Measurements from ENCODE around the gene DAZAP1. TPM values are rescaled to one million over a fixed set of nuclear protein-coding genes. Genes with fewer than 3 reads are reported as not detected.
A peak's percentile ranks its signal among the peaks of the same experiment; 100 is the strongest.

Gene DAZAP1
- polyA plus RNA-seq, 1 of the 3 experiments (the other 2 are of a cell fraction), result 54.3 TPM

- H3K9me2 ChIP-seq, result no peaks in the 10 kb centered on the region
- peaks cover 3 to 37% of the 10 kb centered on the region in 2 experiments; a peak in 2 of 4 replicates for H3K4me1 ChIP-seq (ENCODE audit: control insufficient read depth in 1 of 2, insufficient read depth in 2 of 2, low read depth in 1 of 2, low read length in 1 of 2)
- peaks cover 9 to 13% of the 10 kb centered on the region in 2 experiments for H3K36me3 ChIP-seq (replicated peaks in 1 of 2; ENCODE audit: control insufficient read depth in 1 of 2, insufficient read depth in 2 of 2, low read length in 1 of 2)
- H3F3A ChIP-seq (replicated peaks; ENCODE audit: insufficient read depth), result peaks cover 41% of the 10 kb centered on the region
- H3K9me3 ChIP-seq, result no peaks in the 10 kb centered on the region
- peak overlapping the region in 1 of 2 experiments; percentile 58; a peak in 1 of 4 replicates for H3K27ac ChIP-seq (ENCODE audit: low read depth in 2 of 2, low read length in 1 of 2)
- H3K27me3 ChIP-seq (ENCODE audit: insufficient read depth), result no peaks in the 10 kb centered on the region
- POLR2A ChIA-PET, result interaction anchor here (0.9 kb wide), 1 partner anchor 178 kb away, joined by 5 read pairs; the partner anchor contains the start of gene CIRBP
- H4K20me1 ChIP-seq (ENCODE audit: insufficient read depth), result peaks cover 46% of the 10 kb centered on the region
- no peak overlapping the region for H3K9ac ChIP-seq
- H3K79me2 ChIP-seq (ENCODE audit: insufficient read depth), result peaks cover 3% of the 10 kb centered on the region
- no peak overlapping the region for H2AFZ ChIP-seq (ENCODE audit: low read depth)
- CTCF ChIA-PET, result interaction anchor here (1.1 to 1.2 kb wide), 2 partner anchors 10 to 131 kb away, joined by 3 to 4 read pairs; no protein-coding TSS in a partner anchor
- WGBS (ENCODE audit: low lambda C conversion rate), result 6% methylated on average over 22 of the region's 63 CpGs
- peak overlapping the region; percentile 90 for H3K4me2 ChIP-seq
- peak; percentile 73 for DNase-seq
- peak overlapping the region; percentile 64 to 68 for H3K4me3 ChIP-seq (ENCODE audit: low read depth in 2 of 2, low read length in 1 of 2)
- no peak for TF ChIP-seq EP300 (IDR thresholded peaks at IDR 0.05; ENCODE audit: borderline replicate concordance in 1 of 2, low read depth in 1 of 2, low read length in 1 of 2)
- TF ChIP-seq CTCF (IDR thresholded peaks at IDR 0.05), result no peak
- peak; percentile 96 for TF ChIP-seq REST (IDR thresholded peaks at IDR 0.05; ENCODE audit: low read depth, low read length)
- TF ChIP-seq SIN3A (IDR thresholded peaks at IDR 0.05; ENCODE audit: borderline replicate concordance, low read depth, low read length), result no peak
- TF ChIP-seq POLR2AphosphoS5 (IDR thresholded peaks at IDR 0.05; ENCODE audit: low read depth, low read length), result no peak
- TF ChIP-seq FOSL2 (IDR thresholded peaks at IDR 0.05; ENCODE audit: borderline replicate concordance, low read depth), result no peak
- no peak for TF ChIP-seq RFX5 (IDR thresholded peaks at IDR 0.05; ENCODE audit: low read length)
- TF ChIP-seq CHD2 (IDR thresholded peaks at IDR 0.05; ENCODE audit: low read length, partially characterized antibody), result no peak
Observed at GRCh38 chr19:1446713-1447481, 39.5 kb downstream of the DAZAP1 start.

- peaks cover 34% of the 10 kb centered on the region for H3F3A ChIP-seq (replicated peaks; ENCODE audit: insufficient read depth)
- peaks cover 43% of the 10 kb centered on the region for H4K20me1 ChIP-seq (ENCODE audit: insufficient read depth)
- H3K4me2 ChIP-seq, result peak overlapping the region; percentile 90; the same call in 1 of the 2 replicates
- no peaks in the 10 kb centered on the region for H3K27me3 ChIP-seq (ENCODE audit: insufficient read depth)
- peak overlapping the region in 1 of 2 experiments; percentile 64; a peak in 1 of 4 replicates for H3K4me3 ChIP-seq (ENCODE audit: low read depth in 2 of 2, low read length in 1 of 2)
- no peaks in the 10 kb centered on the region for H3K79me2 ChIP-seq (ENCODE audit: insufficient read depth)
- no peak overlapping the region for H3K9ac ChIP-seq
- H3K36me3 ChIP-seq (replicated peaks in 1 of 2; ENCODE audit: control insufficient read depth in 1 of 2, insufficient read depth in 2 of 2, low read length in 1 of 2), result peaks cover 3 to 8% of the 10 kb centered on the region in 2 experiments
- DNase-seq, result no peak
- no peak overlapping the region for H2AFZ ChIP-seq (ENCODE audit: low read depth)
- TF ChIP-seq YY1 (IDR thresholded peaks at IDR 0.05; ENCODE audit: low read depth), result no peak
- no peak for TF ChIP-seq RAD21 (IDR thresholded peaks at IDR 0.05; ENCODE audit: low read length)
- no peak for TF ChIP-seq RXRA (IDR thresholded peaks at IDR 0.05; ENCODE audit: borderline replicate concordance, low read depth)
- TF ChIP-seq ZBTB33 (IDR thresholded peaks at IDR 0.05; ENCODE audit: borderline replicate concordance, low read depth), result no peak
- no peak for TF ChIP-seq PBX3 (IDR thresholded peaks at IDR 0.05)
- no peak for TF ChIP-seq ELF1 (IDR thresholded peaks at IDR 0.05)
- no peak for TF ChIP-seq EZH2phosphoT487 (IDR thresholded peaks at IDR 0.05; ENCODE audit: borderline replicate concordance, low read depth)
- ChIA-PET POLR2A (interaction anchor here (0.9 kb wide), 1 partner anchor 179 kb away, joined by 5 read pairs; the partner anchor contains the start of gene CIRBP), CTCF (no interaction called here)
- H3K4me1 ChIP-seq (ENCODE audit: control insufficient read depth in 1 of 2, insufficient read depth in 2 of 2, low read depth in 1 of 2, low read length in 1 of 2), result peaks cover 3 to 41% of the 10 kb centered on the region in 2 experiments; a peak in 2 of 4 replicates
- WGBS (ENCODE audit: low lambda C conversion rate), result 11% methylated on average over 1 of the region's 4 CpGs
- no peaks in the 10 kb centered on the region for H3K9me2 ChIP-seq
- H3K9me3 ChIP-seq, result no peaks in the 10 kb centered on the region
- H3K27ac ChIP-seq (ENCODE audit: low read depth in 2 of 2, low read length in 1 of 2), result no peak overlapping the region
Observed at GRCh38 chr19:1447504-1447903, 40.1 kb downstream of the DAZAP1 start.

Measured in SK-N-SH (cell line).